Natural killer cell (primary cell): ENCODE measurements around the gene IDH3B. TPM values are rescaled to one million over a fixed set of nuclear protein-coding genes. Genes with fewer than 3 reads are reported as not detected.

ENCODE experiments used
- ATAC-seq, 3 donors: fragments of 150-1000 bp in 2 of 3; fragments of 200-7000 bp in 1 of 3; cut with Tn5 transposase; 1 replicate in 1 of 3; 2 replicates in 2 of 3; pipeline ENCODE4 v1.10.0; 2021; ENCODE audit warnings: mild to moderate bottlenecking in 2 of 3, moderate library complexity in 2 of 3
- DNase-seq, 2 donors: peaks; one replicate each; pipeline versions ENCODE4 v3.0.0 to v3.0.0-alpha.2; 2013 to 2021; ENCODE audit warnings: mixed read lengths in 1 of 2
- H3K27ac ChIP-seq: one replicate; pipeline ENCODE4 v1.5.1; 2013; ENCODE audit warnings: mild to moderate bottlenecking, low read length
- H3K27me3 ChIP-seq: one replicate; pipeline ENCODE4 v1.6.1; 2013; ENCODE audit warnings: low read length; ENCODE audit not compliant: control insufficient read depth, insufficient read depth
- H3K36me3 ChIP-seq: one replicate; pipeline ENCODE4 v1.6.1; 2013; ENCODE audit warnings: low read length; ENCODE audit not compliant: control insufficient read depth, insufficient read depth
- H3K4me1 ChIP-seq: one replicate; pipeline ENCODE4 v1.6.1; 2013; ENCODE audit warnings: low read length; ENCODE audit not compliant: control insufficient read depth, insufficient read depth
- H3K4me3 ChIP-seq: one replicate; pipeline ENCODE4 v1.5.1; 2013; ENCODE audit warnings: low read length
- H3K9me3 ChIP-seq: one replicate; pipeline ENCODE4 v1.6.1; 2013; ENCODE audit warnings: low read length; ENCODE audit not compliant: control insufficient read depth, insufficient read depth
- H3K27ac Mint-ChIP-seq, 2 donors: one replicate each; pipeline ENCODE4 v1.8.0; 2022; ENCODE audit warnings: mild to moderate bottlenecking in 2 of 2, mixed read lengths in 2 of 2, moderate library complexity in 1 of 2
- H3K27me3 Mint-ChIP-seq, 2 donors: one replicate each; pipeline ENCODE4 v1.8.0; 2022; ENCODE audit warnings: low read depth in 2 of 2, mixed read lengths in 2 of 2
- H3K36me3 Mint-ChIP-seq: one replicate; pipeline ENCODE4 v1.8.0; 2022; ENCODE audit warnings: mixed read lengths
- H3K4me1 Mint-ChIP-seq, 2 donors: one replicate each; pipeline ENCODE4 v1.8.0; 2022; ENCODE audit warnings: mixed read lengths in 2 of 2
- H3K4me3 Mint-ChIP-seq: one replicate; pipeline ENCODE4 v1.8.0; 2022; ENCODE audit warnings: mild to moderate bottlenecking, moderate library complexity, mixed read lengths
- H3K9me3 Mint-ChIP-seq, 2 donors: one replicate each; pipeline ENCODE4 v1.8.0; 2022; ENCODE audit warnings: mixed read lengths in 2 of 2
- CTCF ChIP-seq: fragments of 200-600 bp; IDR thresholded peaks from one replicate; pipeline ENCODE4 v1.8.0; 2022; ENCODE audit warnings: antibody characterized with exemption
- WGBS: methylation state at CpG from one replicate; pipeline ENCODE4 v1.1.7; 2013; ENCODE audit warnings: missing lambda C conversion rate; ENCODE audit not compliant: insufficient coverage; 5-methylcytosine and 5-hydroxymethylcytosine counted together
- intact Hi-C: fragments of 100-400 bp; cut with micrococcal nuclease; formaldehyde crosslinking; loops from one replicate; pipeline ENCODE4 v1.14.2; 2022
- total RNA-seq, 4 donors: library from RNA; stranded (reverse); fragments of 120-200 nt in 1 of 4; gene quantifications; one replicate each; pipeline versions ENCODE4 v1.2.3 to v1.2.4, GENCODE V29; 2013 to 2022

The IDH3B gene
- total RNA-seq, 3 donors from 2014 or later (not counting 1 experiment from before 2014, with no cell fraction given): 149 to 161 (median 153) TPM

- no peak for TF ChIP-seq CTCF
- ATAC-seq: peak; percentile 75 to 93 (median 82)
These were observed 26.8 kb downstream of the IDH3B start for GRCh38 chr20:2637246-2637645.

DNA sequence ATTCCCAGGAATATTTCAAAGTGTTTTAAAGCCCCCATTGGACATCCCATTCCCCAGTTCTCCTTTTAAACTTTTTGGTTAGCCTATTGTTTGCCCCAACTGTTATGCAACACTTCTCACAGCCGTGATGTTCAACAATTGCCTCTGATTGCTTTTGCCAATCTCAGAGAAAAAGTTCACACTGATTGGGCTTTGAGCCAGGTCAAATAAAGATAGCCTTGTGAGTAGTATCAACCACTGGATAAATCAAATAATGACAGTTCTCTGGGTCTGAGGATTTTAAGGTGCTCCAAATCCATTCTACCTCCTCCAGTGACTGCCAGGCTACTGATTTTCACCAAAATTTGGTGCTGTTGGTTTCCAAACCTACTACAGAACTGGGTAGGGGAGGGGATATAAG lies 30.6 kb downstream of the IDH3B start:
- no peak for ATAC-seq
- no peaks in the 10 kb centered on the region for H3K27me3 ChIP-seq
- H3K4me3 ChIP-seq: no peak overlapping the region
- H3K36me3 ChIP-seq: no peaks in the 10 kb centered on the region
- TF ChIP-seq CTCF: no peak
- H3K9me3 Mint-ChIP-seq: no peaks in the 10 kb centered on the region
- no peak overlapping the region for H3K27ac Mint-ChIP-seq
- H3K4me3 Mint-ChIP-seq: no peak overlapping the region
- H3K9me3 ChIP-seq: no peaks in the 10 kb centered on the region
- peaks cover 36% of the 10 kb centered on the region for H3K4me1 ChIP-seq
- DNase-seq: no peak
- peaks cover 13 to 27% of the 10 kb centered on the region in 2 donors for H3K27me3 Mint-ChIP-seq
- intact Hi-C loops: no loop called here
- H3K27ac ChIP-seq: no peak overlapping the region
- peaks cover 6% of the 10 kb centered on the region for H3K36me3 Mint-ChIP-seq
- 0% methylated on average over 1 of the region's 1 CpG for WGBS
- peaks cover 38 to 39% of the 10 kb centered on the region in 2 donors for H3K4me1 Mint-ChIP-seq

More at GRCh38 chr20:2637246-2637645, 26.8 kb downstream of the IDH3B start:
- peak in 1 of 2 donors; percentile 45 for DNase-seq
- H3K27ac Mint-ChIP-seq: peak overlapping the region; percentile 79 to 89
- H3K9me3 Mint-ChIP-seq: no peaks in the 10 kb centered on the region
- peaks cover 4 to 16% of the 10 kb centered on the region in 2 donors for H3K27me3 Mint-ChIP-seq
- peaks cover 7% of the 10 kb centered on the region for H3K36me3 Mint-ChIP-seq
- H3K4me1 Mint-ChIP-seq: peaks cover 54 to 57% of the 10 kb centered on the region in 2 donors
- no peak overlapping the region for H3K4me3 ChIP-seq
- peaks cover 36% of the 10 kb centered on the region for H3K4me1 ChIP-seq
- H3K36me3 ChIP-seq: peaks cover 5% of the 10 kb centered on the region
- peak overlapping the region; percentile 47 for H3K27ac ChIP-seq
- H3K4me3 Mint-ChIP-seq: peak overlapping the region; percentile 87
- WGBS: 32% methylated on average over 6 of the region's 6 CpGs
- intact Hi-C loops: no loop called here
- no peaks in the 10 kb centered on the region for H3K27me3 ChIP-seq
- no peaks in the 10 kb centered on the region for H3K9me3 ChIP-seq

DNA sequence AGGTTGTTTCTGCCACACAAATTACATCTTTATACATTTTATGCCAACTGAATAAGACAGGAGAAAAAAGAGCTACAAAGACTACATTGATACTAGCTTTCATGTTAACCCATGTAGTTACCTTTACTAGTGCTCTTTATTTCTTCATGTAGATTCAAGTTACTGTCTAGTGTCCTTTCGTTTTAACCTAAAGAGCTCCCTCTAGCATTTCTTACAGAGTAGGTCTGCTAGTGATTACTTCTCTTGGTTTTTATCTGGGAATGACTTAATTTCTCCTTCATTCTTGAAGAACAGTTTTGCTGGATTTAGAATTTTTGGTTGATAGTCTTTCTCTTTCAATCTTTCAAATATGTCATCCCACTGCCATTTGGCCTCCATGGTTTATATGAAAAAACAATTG lies 32.8 kb downstream of the IDH3B start:
- Mint-ChIP-seq H3K36me3 (peaks cover 6% of the 10 kb centered on the region), H3K9me3 (peaks cover under 1 to 4% of the 10 kb centered on the region in 2 donors), H3K27ac (no peak overlapping the region), H3K4me3 (no peak overlapping the region), H3K27me3 (peaks cover 17 to 27% of the 10 kb centered on the region in 2 donors), H3K4me1 (peaks cover 20 to 21% of the 10 kb centered on the region in 2 donors)
- Histone ChIP-seq H3K9me3 (peaks cover 4% of the 10 kb centered on the region), H3K27ac (no peak overlapping the region), H3K4me1 (peaks cover 15% of the 10 kb centered on the region), H3K36me3 (no peaks in the 10 kb centered on the region), H3K4me3 (no peak overlapping the region), H3K27me3 (no peaks in the 10 kb centered on the region)
- no peak for DNase-seq
- no peak for TF ChIP-seq CTCF
- WGBS: no CpG with 5 or more reads among the region's 1 CpG
- ATAC-seq: no peak
- intact Hi-C loops: no loop called here

DNA sequence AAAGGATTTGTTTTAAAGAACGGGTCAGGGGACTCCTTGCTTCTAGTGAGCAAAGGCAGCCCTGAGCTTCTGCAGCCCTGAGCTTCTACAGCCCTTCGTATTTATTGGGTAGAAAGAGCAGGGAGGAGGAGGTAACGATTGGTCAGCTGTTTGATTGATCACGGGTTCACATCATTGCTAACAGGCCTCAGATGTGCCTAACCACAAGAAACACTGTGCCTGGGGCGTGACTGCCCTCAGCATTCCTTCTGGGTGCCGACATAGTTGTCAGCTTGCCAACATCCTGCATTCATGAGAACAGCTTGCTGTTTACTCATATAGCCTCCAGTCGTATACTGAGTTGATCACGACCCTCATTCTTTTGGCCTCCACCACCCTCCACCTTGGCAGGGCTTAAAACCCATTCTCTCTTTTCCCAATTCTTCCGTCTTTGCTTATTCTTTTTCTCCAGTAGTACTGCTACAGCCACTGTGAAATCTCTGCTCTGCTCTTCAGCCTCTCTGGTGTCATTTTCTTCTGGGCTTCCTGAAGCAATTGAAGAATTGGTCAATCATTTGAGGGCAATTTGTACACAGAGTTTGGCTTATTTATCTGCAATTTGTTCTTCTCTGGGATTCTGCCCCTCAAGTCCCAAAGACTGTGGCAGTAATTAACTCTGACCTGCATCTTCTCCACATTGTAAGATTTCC lies 37.0 kb downstream of the IDH3B start:
- no peak for TF ChIP-seq CTCF
- H3K4me1 Mint-ChIP-seq: no peaks in the 10 kb centered on the region
- no peak overlapping the region for H3K4me3 ChIP-seq
- no peaks in the 10 kb centered on the region for H3K4me1 ChIP-seq
- H3K36me3 ChIP-seq: no peaks in the 10 kb centered on the region
- H3K9me3 Mint-ChIP-seq: peaks cover 2 to 5% of the 10 kb centered on the region in 2 donors
- H3K27me3 Mint-ChIP-seq: peaks cover 15 to 18% of the 10 kb centered on the region in 2 donors
- DNase-seq: no peak
- 69% methylated on average over 9 of the region's 9 CpGs for WGBS
- H3K27ac Mint-ChIP-seq: no peak overlapping the region
- intact Hi-C loops: no loop called here
- peaks cover 6% of the 10 kb centered on the region for H3K9me3 ChIP-seq
- no peak overlapping the region for H3K27ac ChIP-seq
- H3K27me3 ChIP-seq: no peaks in the 10 kb centered on the region
- no peak for ATAC-seq
- peaks cover 6% of the 10 kb centered on the region for H3K36me3 Mint-ChIP-seq
- no peak overlapping the region for H3K4me3 Mint-ChIP-seq
